GM21423 (cell line): ENCODE measurements around the gene PSTPIP2.
A peak's percentile ranks its signal among the peaks of the same experiment; 100 is the strongest.
"Not testable (repeated sequence)": the region's sequence is repeated elsewhere in the genome, so short reads cannot be mapped to it uniquely, and the experiment has no call there.

Experiments
- ATAC-seq: cut with Tn5 transposase; IDR thresholded peaks from one replicate; pipeline ENCODE4 v1.9.1; 2021; ENCODE audit warnings: mild to moderate bottlenecking, moderate library complexity; ENCODE audit not compliant: unreplicated experiment

PSTPIP2 gene

DNA sequence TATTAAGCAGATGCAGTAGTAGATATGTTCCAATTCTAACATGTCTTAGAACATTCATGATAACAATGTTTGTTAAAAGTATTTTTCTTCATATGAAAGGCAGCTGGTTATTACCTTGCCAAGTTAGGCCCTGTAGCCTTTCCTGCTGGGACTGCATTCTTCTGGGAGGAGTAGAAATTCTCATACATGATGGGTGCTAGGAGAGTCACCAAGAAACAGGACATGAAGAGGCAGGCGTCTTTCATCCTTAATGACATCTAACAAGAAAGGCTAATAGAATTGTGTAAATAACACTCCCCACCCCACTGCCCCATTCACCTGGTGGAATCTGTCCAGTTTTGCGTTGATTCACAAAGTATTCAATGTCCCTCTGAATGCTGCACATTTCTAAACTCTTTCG, 80.3 kb downstream of the PSTPIP2 start:
- ATAC-seq, result no peak

GRCh38 chr18:45984546-45985235, 87.4 kb downstream of the PSTPIP2 start:
- no peak for ATAC-seq

GRCh38 chr18:45981821-45982220, 90.2 kb downstream of the PSTPIP2 start:
- no peak for ATAC-seq

GRCh38 chr18:45980229-45980628, 91.8 kb downstream of the PSTPIP2 start:
- ATAC-seq, result no peak

DNA sequence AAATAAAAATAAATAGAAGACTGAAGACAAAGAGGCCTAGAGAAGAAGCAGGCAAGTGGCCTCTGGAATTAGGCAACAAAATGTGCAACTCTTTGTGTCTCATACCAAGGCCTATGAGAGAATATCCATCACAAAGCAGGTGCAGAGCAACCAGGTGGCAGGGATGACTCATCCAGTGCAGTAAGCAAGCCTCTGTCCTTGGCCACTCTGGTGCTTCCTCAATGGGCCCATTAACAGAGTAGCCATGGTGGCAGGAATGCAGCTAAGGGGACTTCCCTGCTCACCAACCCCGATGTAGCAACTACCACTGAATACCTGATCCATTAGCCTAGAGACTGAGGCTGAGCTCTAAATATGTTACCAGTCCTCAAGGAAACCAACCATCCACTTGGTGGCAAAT, 94.0 kb downstream of the PSTPIP2 start:
- ATAC-seq, result peak; percentile 46

DNA sequence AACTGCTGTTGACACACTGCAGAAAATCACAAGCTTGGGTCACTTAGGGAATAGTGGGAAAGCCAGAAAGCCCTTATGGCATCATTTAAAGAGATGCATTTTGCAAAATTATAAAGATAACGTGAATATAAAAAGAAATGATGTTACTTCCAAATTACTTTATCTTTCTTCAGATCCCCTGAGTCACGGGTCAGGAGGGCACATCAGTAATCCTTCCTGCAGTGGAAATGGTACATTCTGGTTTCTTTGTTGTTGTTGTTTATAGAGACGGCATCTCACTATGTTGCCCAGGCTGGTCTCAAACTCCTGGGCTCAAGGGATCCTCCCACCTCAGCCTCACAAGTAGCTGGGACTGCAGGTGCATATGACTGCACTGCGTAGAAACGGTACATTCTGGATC, 95.1 kb downstream of the PSTPIP2 start:
- no peak for ATAC-seq

GRCh38 chr18:45976566-45976965, 95.5 kb downstream of the PSTPIP2 start:
- no peak for ATAC-seq

GRCh38 chr18:45974088-45974536, 97.9 kb downstream of the PSTPIP2 start:
- no peak for ATAC-seq

DNA sequence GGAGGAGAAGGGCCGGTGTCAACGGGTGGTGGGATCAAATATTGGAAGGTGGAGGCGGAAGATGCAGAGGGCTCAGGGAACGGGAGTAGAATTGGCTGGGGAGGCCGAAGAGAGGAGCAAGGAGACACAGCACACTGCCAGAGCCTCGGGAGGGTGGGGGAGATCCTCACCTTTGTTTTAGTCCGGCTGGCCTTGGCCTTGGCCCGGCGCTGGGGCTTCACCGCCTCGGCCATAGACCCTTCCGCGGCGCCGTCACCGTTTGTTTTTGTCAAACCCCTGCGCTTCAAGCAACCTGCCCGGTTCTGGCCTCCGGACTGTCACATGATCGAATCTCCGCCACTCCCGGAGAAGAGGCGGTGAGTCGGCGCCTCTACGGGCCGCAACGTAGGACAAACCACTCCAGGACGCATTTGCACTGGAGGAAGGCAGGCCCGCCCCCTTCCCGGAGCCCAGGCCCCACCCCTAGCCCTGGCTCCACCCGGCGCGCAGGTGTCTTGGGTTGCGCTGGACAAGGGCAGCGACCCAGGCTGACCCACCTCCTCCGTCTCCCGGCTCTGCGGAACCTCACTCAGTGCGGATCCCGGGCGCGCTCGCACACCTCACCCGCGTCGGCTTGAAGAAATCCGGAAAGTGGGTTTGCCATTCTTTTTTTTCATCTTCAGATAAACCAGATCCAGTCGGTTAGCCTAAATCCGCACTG, 104.9 kb downstream of the PSTPIP2 start, which contains the start of gene EPG5:
EPG5 (minus strand) TSS at position 323 of the 700 bp plus-strand sequence; CDS start at position 233, 90 bp downstream.
- peak; percentile 95 for ATAC-seq

DNA sequence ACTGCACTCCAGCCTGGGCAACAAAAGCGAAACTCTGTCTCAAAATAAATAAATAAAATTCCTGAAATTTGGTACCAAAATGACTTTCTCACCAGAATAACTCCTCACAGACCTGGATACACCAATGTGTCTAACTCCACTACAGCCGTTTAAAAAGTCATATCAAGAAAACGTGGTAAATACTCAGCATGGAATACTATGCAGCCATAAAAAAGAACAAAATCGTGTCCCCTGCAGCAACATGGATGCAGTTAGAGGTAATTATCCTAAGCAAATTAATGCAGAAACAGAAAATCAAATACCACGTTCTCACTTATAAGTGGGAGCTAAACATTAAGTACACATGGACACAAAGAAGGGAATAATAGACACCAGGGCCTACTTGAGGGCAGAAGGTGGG, 107.1 kb downstream of the PSTPIP2 start:
- ATAC-seq, result not testable (repeated sequence)

GRCh38 chr18:45962866-45963265, 109.2 kb downstream of the PSTPIP2 start:
- ATAC-seq, result no peak

GRCh38 chr18:45962461-45962860, 109.6 kb downstream of the PSTPIP2 start:
- ATAC-seq, result no peak

GRCh38 chr18:45959484-45959883, 112.6 kb downstream of the PSTPIP2 start:
- not testable (repeated sequence) for ATAC-seq

GRCh38 chr18:45958730-45959129, 113.3 kb downstream of the PSTPIP2 start:
- ATAC-seq, result no peak

DNA sequence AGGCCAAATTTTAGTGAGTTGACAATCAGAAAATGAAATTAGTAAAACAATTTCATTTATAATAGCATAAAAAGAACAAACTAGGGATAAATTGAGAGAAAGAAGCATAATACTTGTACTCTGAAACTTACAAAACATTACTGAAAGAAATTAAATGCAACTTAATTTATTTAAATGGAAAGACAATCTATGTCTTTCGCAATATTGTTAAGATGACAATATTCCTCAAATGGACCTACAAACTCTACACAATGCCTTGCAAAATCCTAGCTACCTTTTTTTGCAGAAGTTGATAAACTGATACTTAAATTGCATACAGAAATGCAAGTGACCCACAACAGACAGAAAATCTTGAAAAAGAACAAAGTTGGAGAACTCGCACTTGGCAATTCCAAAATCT, 114.0 kb downstream of the PSTPIP2 start:
- ATAC-seq, result no peak

- ATAC-seq, result no peak
Measured at GRCh38 chr18:45957100-45957499, 115.0 kb downstream of the PSTPIP2 start.

DNA sequence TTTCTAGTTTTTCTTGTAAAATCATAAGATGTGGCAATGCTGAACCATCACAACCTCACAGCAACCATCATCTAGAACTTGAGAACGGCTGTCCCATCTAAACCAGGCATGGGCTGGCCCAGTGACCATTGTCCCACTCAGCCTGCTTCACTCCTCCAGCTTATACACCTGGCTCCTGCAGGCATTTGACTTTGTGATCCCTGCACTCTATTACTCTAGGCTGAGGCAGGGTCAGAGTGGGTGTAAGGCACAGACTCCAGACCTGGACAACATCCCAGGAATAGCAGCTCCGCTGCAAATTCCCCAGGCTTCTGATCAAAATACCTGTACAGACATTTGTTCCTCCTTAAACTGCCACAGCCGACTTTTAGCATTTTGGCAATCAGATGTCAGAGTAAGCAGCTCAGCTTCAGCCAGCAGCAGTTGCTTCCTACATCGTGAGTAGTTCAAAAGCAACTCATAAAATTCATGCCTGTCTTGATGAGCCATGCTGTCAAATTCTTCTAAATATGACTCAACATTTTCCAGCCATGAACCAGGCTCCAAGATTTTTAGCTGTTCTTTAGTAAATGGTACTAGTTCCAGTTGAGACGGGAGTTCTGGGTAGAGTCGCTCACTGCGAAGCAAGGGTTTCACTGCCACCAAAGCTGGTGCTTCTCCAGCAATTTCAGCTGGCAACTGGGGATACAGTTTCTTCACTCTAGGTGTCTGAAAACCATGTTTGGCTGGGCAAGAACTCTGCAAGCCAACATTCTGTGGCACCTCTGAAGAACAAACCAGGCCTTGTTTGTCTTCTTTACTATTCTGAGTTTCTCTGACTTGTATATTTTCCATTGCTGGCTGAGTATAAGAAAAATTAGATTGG, 117.8 kb downstream of the PSTPIP2 start:
- ATAC-seq, result no peak

- ATAC-seq, result no peak
Measured at GRCh38 chr18:45951016-45951714, 120.9 kb downstream of the PSTPIP2 start.

DNA sequence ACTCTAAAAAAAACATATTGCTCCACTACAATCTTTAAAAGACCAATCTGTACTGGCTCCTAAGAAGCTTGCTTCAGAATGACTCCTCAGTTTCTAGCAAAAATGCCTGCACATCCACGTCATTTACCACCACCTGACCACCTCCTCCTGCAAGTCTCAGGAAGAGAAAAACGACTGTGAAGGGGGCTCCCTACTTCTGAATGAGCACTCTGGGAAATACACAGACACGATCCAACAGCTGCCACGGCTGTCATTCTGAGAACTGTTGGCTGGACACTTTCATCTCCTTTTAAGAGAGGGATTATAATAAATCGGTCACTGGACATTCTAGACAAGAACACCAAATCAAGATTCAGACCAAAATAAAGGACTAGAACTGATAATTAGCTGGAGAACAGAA, 126.4 kb downstream of the PSTPIP2 start:
- no peak for ATAC-seq

- ATAC-seq, result peak; percentile 52
Measured at GRCh38 chr18:45940724-45941123, 131.3 kb downstream of the PSTPIP2 start.

DNA sequence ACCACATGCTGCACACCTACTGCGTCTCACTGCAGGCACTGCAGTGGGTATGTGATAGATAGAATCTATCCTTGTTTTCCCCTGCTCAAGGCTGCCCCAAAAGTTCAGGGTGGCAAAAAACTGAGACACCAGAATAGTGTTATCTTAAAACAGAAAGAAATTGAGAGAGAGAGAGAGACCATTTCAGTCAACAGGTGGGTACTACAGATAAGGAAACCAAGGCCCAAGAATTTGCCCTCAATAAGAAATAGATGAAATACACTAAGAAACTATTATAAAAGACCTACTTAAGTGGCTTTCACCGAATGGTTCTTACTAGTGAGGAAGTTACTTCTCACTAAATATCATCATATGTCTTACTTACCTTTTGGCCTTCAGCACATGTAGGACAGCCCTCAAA, 132.8 kb downstream of the PSTPIP2 start:
- no peak for ATAC-seq
